ENCODE results near the gene GP1BA. TPM values are rescaled to one million over a fixed set of nuclear protein-coding genes. Genes with fewer than 3 reads are reported as not detected.
A peak's percentile ranks its signal among the peaks of the same experiment; 100 is the strongest.
"Not testable (repeated sequence)": the region's sequence is repeated elsewhere in the genome, so short reads cannot be mapped to it uniquely, and the experiment has no call there.

GP1BA gene
- total and polyA plus RNA-seq, 3 experiments from 2014 or later = not detected

- Histone ChIP-seq H3K27ac (ENCODE audit: low read depth, low read length) (no peak overlapping the region), H3K4me3 (ENCODE audit: low read length) (no peak overlapping the region), H3K9me3 (ENCODE audit: low read length) (no peaks in the 10 kb centered on the region), H3K4me1 (ENCODE audit: insufficient read depth, low read length) (no peaks in the 10 kb centered on the region), H3K27me3 (ENCODE audit: insufficient read depth, low read length, poor library complexity, severe bottlenecking) (no peaks in the 10 kb centered on the region), H3K36me3 (ENCODE audit: insufficient read depth, low read length) (no peaks in the 10 kb centered on the region)
- Mint-ChIP-seq H3K27ac (no peak overlapping the region), H3K4me1 (peaks cover 0 to 1% (median 0%) of the 10 kb centered on the region in 3 donors), H3K4me3 (no peak overlapping the region), H3K9me3 (no peaks in the 10 kb centered on the region), H3K27me3 (no peaks in the 10 kb centered on the region), H3K36me3 (no peaks in the 10 kb centered on the region)
- no peak for DNase-seq
- POLR2A ChIA-PET = no interaction called here
- CTCF ChIA-PET = interaction anchor here (1.0 to 2.3 kb wide), 2 partner anchors 11 kb away, joined by 3 to 7 read pairs; no protein-coding TSS in a partner anchor
Observed at GRCh38 chr17:4920351-4921048, 11.6 kb upstream of the GP1BA start.

- Mint-ChIP-seq H3K27ac (no peak overlapping the region), H3K9me3 (no peaks in the 10 kb centered on the region), H3K36me3 (no peaks in the 10 kb centered on the region), H3K27me3 (no peaks in the 10 kb centered on the region), H3K4me1 (peaks cover 0 to 1% (median 0%) of the 10 kb centered on the region in 3 donors), H3K4me3 (no peak overlapping the region)
- H3K27me3 ChIP-seq (ENCODE audit: insufficient read depth, low read length, poor library complexity, severe bottlenecking) = no peaks in the 10 kb centered on the region
- no peak overlapping the region for H3K27ac ChIP-seq (ENCODE audit: low read depth, low read length)
- CTCF ChIA-PET = interaction anchor here (1.0 kb wide), 1 partner anchor 12 kb away, joined by 3 read pairs; no protein-coding TSS in a partner anchor
- H3K4me3 ChIP-seq (ENCODE audit: low read length) = no peak overlapping the region
- no peaks in the 10 kb centered on the region for H3K9me3 ChIP-seq (ENCODE audit: low read length)
- no peak for DNase-seq
- no peaks in the 10 kb centered on the region for H3K4me1 ChIP-seq (ENCODE audit: insufficient read depth, low read length)
- H3K36me3 ChIP-seq (ENCODE audit: insufficient read depth, low read length) = no peaks in the 10 kb centered on the region
- POLR2A ChIA-PET = no interaction called here
Observed at GRCh38 chr17:4921320-4921719, 10.8 kb upstream of the GP1BA start.

- POLR2A ChIA-PET; H3K9me3 Mint-ChIP-seq; H3K27me3 ChIP-seq (ENCODE audit: insufficient read depth, low read length, poor library complexity, severe bottlenecking); H3K4me1 ChIP-seq (ENCODE audit: insufficient read depth, low read length); H3K36me3 ChIP-seq (ENCODE audit: insufficient read depth, low read length); DNase-seq; H3K4me3 ChIP-seq (ENCODE audit: low read length); H3K4me1 Mint-ChIP-seq; H3K9me3 ChIP-seq (ENCODE audit: low read length); H3K27me3 Mint-ChIP-seq; H3K27ac ChIP-seq (ENCODE audit: low read depth, low read length); H3K4me3 Mint-ChIP-seq: not testable (repeated sequence)
- H3K36me3 Mint-ChIP-seq = peaks cover 0 to 16% (median 0%) of the 10 kb centered on the region in 3 donors
- peak overlapping the region in 2 of 8 donors; percentile 21 to 72 for H3K27ac Mint-ChIP-seq
- CTCF ChIA-PET = interaction anchor here (1.0 kb wide), 1 partner anchor 18 kb away, joined by 4 read pairs; no protein-coding TSS in a partner anchor
Observed at GRCh38 chr17:4926577-4927335, 5.3 kb upstream of the GP1BA start.

GRCh38 chr17:4928881-4929280 is 3.2 kb upstream of the GP1BA start:
- H3K4me1 ChIP-seq (ENCODE audit: insufficient read depth, low read length) = peaks cover 2% of the 10 kb centered on the region
- ChIA-PET CTCF (no interaction called here), POLR2A (no interaction called here)
- no peak overlapping the region for H3K4me3 ChIP-seq (ENCODE audit: low read length)
- H3K9me3 ChIP-seq (ENCODE audit: low read length) = no peaks in the 10 kb centered on the region
- no peak overlapping the region for H3K27ac ChIP-seq (ENCODE audit: low read depth, low read length)
- H3K36me3 ChIP-seq (ENCODE audit: insufficient read depth, low read length) = no peaks in the 10 kb centered on the region
- Mint-ChIP-seq H3K27me3 (no peaks in the 10 kb centered on the region), H3K9me3 (no peaks in the 10 kb centered on the region), H3K4me3 (no peak overlapping the region), H3K27ac (no peak overlapping the region), H3K36me3 (peaks cover 0 to 17% (median 0%) of the 10 kb centered on the region in 3 donors), H3K4me1 (peaks cover 7 to 13% (median 12%) of the 10 kb centered on the region in 3 donors)
- H3K27me3 ChIP-seq (ENCODE audit: insufficient read depth, low read length, poor library complexity, severe bottlenecking) = no peaks in the 10 kb centered on the region
- DNase-seq = no peak

GRCh38 chr17:4932756-4933155 is 679 bp downstream of the GP1BA start:
- Mint-ChIP-seq H3K4me3 (no peak overlapping the region), H3K27me3 (peaks cover 0 to 3% of the 10 kb centered on the region in 2 donors), H3K9me3 (no peaks in the 10 kb centered on the region), H3K27ac (no peak overlapping the region), H3K36me3 (peaks cover 0 to 31% (median 6%) of the 10 kb centered on the region in 3 donors), H3K4me1 (peaks cover 18 to 37% (median 21%) of the 10 kb centered on the region in 3 donors)
- ChIA-PET POLR2A (interaction anchor here (1.0 kb wide), 1 partner anchor 36 kb away, joined by 3 read pairs; no protein-coding TSS in a partner anchor), CTCF (interaction anchor here (1.0 to 1.3 kb wide), 3 partner anchors 24 to 55 kb away, joined by 3 to 5 read pairs (median 3); partner anchors contain the start of genes CAMTA2 and SPAG7)
- Histone ChIP-seq H3K9me3 (ENCODE audit: low read length) (no peaks in the 10 kb centered on the region), H3K4me3 (ENCODE audit: low read length) (no peak overlapping the region), H3K27ac (ENCODE audit: low read depth, low read length) (no peak overlapping the region), H3K4me1 (ENCODE audit: insufficient read depth, low read length) (peaks cover 9% of the 10 kb centered on the region), H3K27me3 (ENCODE audit: insufficient read depth, low read length, poor library complexity, severe bottlenecking) (no peaks in the 10 kb centered on the region), H3K36me3 (ENCODE audit: insufficient read depth, low read length) (peaks cover under 1% of the 10 kb centered on the region)
- peak in 1 of 5 donors; percentile 35 for DNase-seq

GRCh38 chr17:4933646-4934045 is 1.6 kb downstream of the GP1BA start:
- peaks cover 0 to 3% of the 10 kb centered on the region in 2 donors for H3K27me3 Mint-ChIP-seq
- peak overlapping the region in 6 of 8 donors; percentile 40 to 86 (median 71) for H3K27ac Mint-ChIP-seq
- H3K4me3 Mint-ChIP-seq = peak overlapping the region in 3 of 7 donors; percentile 50 to 79 (median 55)
- peaks cover 0 to 39% (median 6%) of the 10 kb centered on the region in 3 donors for H3K36me3 Mint-ChIP-seq
- no peaks in the 10 kb centered on the region for H3K27me3 ChIP-seq (ENCODE audit: insufficient read depth, low read length, poor library complexity, severe bottlenecking)
- H3K4me1 ChIP-seq (ENCODE audit: insufficient read depth, low read length) = peaks cover 16% of the 10 kb centered on the region
- peaks cover 5% of the 10 kb centered on the region for H3K36me3 ChIP-seq (ENCODE audit: insufficient read depth, low read length)
- POLR2A ChIA-PET = interaction anchor here (0.8 to 1.1 kb wide), 3 partner anchors 18 to 35 kb away, joined by 3 to 4 read pairs (median 4); partner anchors contain the start of genes ENO3 and SPAG7
- CTCF ChIA-PET = interaction anchor here (0.9 kb wide), 1 partner anchor 31 kb away, joined by 4 read pairs; the partner anchor contains the start of gene CHRNE
- no peak overlapping the region for H3K4me3 ChIP-seq (ENCODE audit: low read length)
- H3K9me3 Mint-ChIP-seq = no peaks in the 10 kb centered on the region
- H3K27ac ChIP-seq (ENCODE audit: low read depth, low read length) = no peak overlapping the region
- H3K9me3 ChIP-seq (ENCODE audit: low read length) = no peaks in the 10 kb centered on the region
- H3K4me1 Mint-ChIP-seq = peaks cover 25 to 45% (median 29%) of the 10 kb centered on the region in 3 donors
- peak in 1 of 5 donors; percentile 31 for DNase-seq

- Histone ChIP-seq H3K27me3 (ENCODE audit: insufficient read depth, low read length, poor library complexity, severe bottlenecking) (no peaks in the 10 kb centered on the region), H3K27ac (ENCODE audit: low read depth, low read length) (no peak overlapping the region), H3K4me3 (ENCODE audit: low read length) (no peak overlapping the region), H3K4me1 (ENCODE audit: insufficient read depth, low read length) (peaks cover 23% of the 10 kb centered on the region), H3K9me3 (ENCODE audit: low read length) (no peaks in the 10 kb centered on the region), H3K36me3 (ENCODE audit: insufficient read depth, low read length) (peaks cover 5% of the 10 kb centered on the region)
- Mint-ChIP-seq H3K4me3 (peak overlapping the region in 5 of 7 donors; percentile 26 to 77 (median 50)), H3K27me3 (peaks cover 0 to 3% of the 10 kb centered on the region in 2 donors), H3K36me3 (peaks cover 0 to 41% (median 6%) of the 10 kb centered on the region in 3 donors), H3K27ac (peak overlapping the region in 7 of 8 donors; percentile 14 to 86 (median 69)), H3K9me3 (no peaks in the 10 kb centered on the region), H3K4me1 (peaks cover 32 to 53% (median 34%) of the 10 kb centered on the region in 3 donors)
- DNase-seq = peak in 2 of 5 donors; percentile 21 to 36
- ChIA-PET POLR2A (interaction anchor here (0.8 to 1.1 kb wide), 3 partner anchors 17 to 34 kb away, joined by 3 to 4 read pairs (median 4); partner anchors contain the start of genes ENO3 and SPAG7), CTCF (interaction anchor here (0.9 kb wide), 1 partner anchor 31 kb away, joined by 4 read pairs; the partner anchor contains the start of gene CHRNE)
Observed at GRCh38 chr17:4934173-4934979, 2.3 kb downstream of the GP1BA start.

All from CD8-positive, alpha-beta memory T cell (primary cell).